Mesenchymal stem cell (in vitro differentiated cells and primary cell): ENCODE results near the gene CNOT8.
"Not testable (repeated sequence)": the region's sequence is repeated elsewhere in the genome, so short reads cannot be mapped to it uniquely, and the experiment has no call there.

Experiments
- DNase-seq: peaks from one replicate; pipeline ENCODE4 v3.0.0-alpha.2; 2013
- H2AFZ ChIP-seq: one replicate; pipeline ENCODE4 v1.6.1; 2013; ENCODE audit warnings: low read depth, mild to moderate bottlenecking, control low read depth, inconsistent platforms, low read length, moderate library complexity
- H2AK5ac ChIP-seq: 2 replicates; pipeline ENCODE4 v1.6.1; 2013; ENCODE audit warnings: low read length, moderate library complexity, mild to moderate bottlenecking, inconsistent platforms; ENCODE audit not compliant: severe bottlenecking
- H2BK120ac ChIP-seq: one replicate; pipeline ENCODE4 v1.6.1; 2013; ENCODE audit warnings: low read depth, mild to moderate bottlenecking, inconsistent platforms, low read length, moderate library complexity
- H2BK12ac ChIP-seq, 2 experiments: one replicate each; pipeline ENCODE4 v1.6.1; 2013; ENCODE audit warnings: inconsistent platforms in 2 of 2, low read length in 2 of 2, mild to moderate bottlenecking in 2 of 2, moderate library complexity in 2 of 2, control low read depth in 1 of 2
- H2BK15ac ChIP-seq: one replicate; pipeline ENCODE4 v1.6.1; 2013; ENCODE audit warnings: mild to moderate bottlenecking, low read depth, inconsistent platforms; ENCODE audit not compliant: poor library complexity, severe bottlenecking
- H2BK5ac ChIP-seq: 2 replicates; pipeline ENCODE4 v1.6.1; 2013; ENCODE audit warnings: low read depth, mild to moderate bottlenecking, low read length, control low read depth, inconsistent platforms; ENCODE audit not compliant: poor library complexity, severe bottlenecking
- H3K14ac ChIP-seq, 2 experiments: one replicate each; pipeline ENCODE4 v1.6.1; 2013; ENCODE audit warnings: inconsistent platforms in 2 of 2, low read length in 2 of 2, control low read depth in 1 of 2, mild to moderate bottlenecking in 1 of 2, moderate library complexity in 1 of 2
- H3K18ac ChIP-seq, 2 experiments: one replicate each; pipeline ENCODE4 v1.6.1; 2013; ENCODE audit warnings: inconsistent platforms in 2 of 2, low read length in 2 of 2, control low read depth in 1 of 2, low read depth in 1 of 2, mild to moderate bottlenecking in 1 of 2
- H3K23ac ChIP-seq, 2 experiments: one replicate each; pipeline ENCODE4 v1.6.1; 2013; ENCODE audit warnings: inconsistent platforms in 2 of 2, low read length in 2 of 2, mild to moderate bottlenecking in 2 of 2, moderate library complexity in 2 of 2, control low read depth in 1 of 2
- H3K27ac ChIP-seq: 2 replicates; pipeline ENCODE4 v1.5.1; 2013; ENCODE audit warnings: mild to moderate bottlenecking, moderate library complexity, low read length, control low read depth, inconsistent platforms; ENCODE audit not compliant: poor library complexity, severe bottlenecking
- H3K27me3 ChIP-seq, 2 experiments: 2 replicates each; pipeline versions ENCODE4 v1.6.1 to v1.7.0; 2013; ENCODE audit warnings: low read length in 2 of 2, mild to moderate bottlenecking in 2 of 2, moderate library complexity in 2 of 2, control low read depth in 1 of 2, inconsistent platforms in 1 of 2; ENCODE audit not compliant: control insufficient read depth in 1 of 2, insufficient read depth in 1 of 2
- H3K36me3 ChIP-seq, 2 experiments: 2 replicates each; pipeline versions ENCODE4 v1.6.1 to v1.7.0; 2013; ENCODE audit warnings: low read length in 2 of 2, control low read depth in 1 of 2, inconsistent platforms in 1 of 2, low read depth in 1 of 2, mild to moderate bottlenecking in 1 of 2; ENCODE audit not compliant: insufficient read depth in 2 of 2, control insufficient read depth in 1 of 2
- H3K4ac ChIP-seq, 2 experiments: one replicate each; pipeline ENCODE4 v1.6.1; 2013; ENCODE audit warnings: inconsistent platforms in 2 of 2, low read length in 2 of 2, mild to moderate bottlenecking in 2 of 2, moderate library complexity in 2 of 2, control low read depth in 1 of 2, low read depth in 1 of 2
- H3K4me1 ChIP-seq: 2 replicates; pipeline ENCODE4 v1.6.1; 2013; ENCODE audit warnings: low read depth, low read length, control low read depth; ENCODE audit not compliant: control insufficient read depth, insufficient read depth
- H3K4me2 ChIP-seq: 2 replicates; pipeline ENCODE4 v1.6.1; 2013; ENCODE audit warnings: low read length, mild to moderate bottlenecking, inconsistent platforms; ENCODE audit not compliant: poor library complexity, severe bottlenecking
- H3K4me3 ChIP-seq, 2 experiments: 2 replicates each; pipeline versions ENCODE4 v1.5.1 to v1.7.0; 2013; ENCODE audit warnings: low read length in 2 of 2, mild to moderate bottlenecking in 2 of 2, control low read depth in 1 of 2, low read depth in 1 of 2; ENCODE audit not compliant: insufficient read depth in 1 of 2
- H3K79me1 ChIP-seq: replicated peaks from 2 replicates; pipeline ENCODE4 v1.6.1; 2013; ENCODE audit warnings: mild to moderate bottlenecking, control low read depth, low read length, inconsistent platforms; ENCODE audit not compliant: poor library complexity, severe bottlenecking
- H3K9ac ChIP-seq: 2 replicates; pipeline ENCODE4 v1.7.0; 2013; ENCODE audit warnings: mild to moderate bottlenecking, low read length, moderate library complexity
- H3K9me3 ChIP-seq: 2 replicates; pipeline ENCODE4 v1.7.0; 2013; ENCODE audit warnings: mild to moderate bottlenecking, low read length; ENCODE audit not compliant: control insufficient read depth
- H4K8ac ChIP-seq: one replicate; pipeline ENCODE4 v1.6.1; 2013; ENCODE audit warnings: inconsistent platforms, mild to moderate bottlenecking, low read length, moderate library complexity
- H4K91ac ChIP-seq: one replicate; pipeline ENCODE4 v1.6.1; 2013; ENCODE audit warnings: mild to moderate bottlenecking, low read length, inconsistent platforms
- WGBS: methylation state at CpG from one replicate; pipeline ENCODE4 v1.1.7; 2013; ENCODE audit warnings: mixed read lengths; 5-methylcytosine and 5-hydroxymethylcytosine counted together

The CNOT8 gene

DNA sequence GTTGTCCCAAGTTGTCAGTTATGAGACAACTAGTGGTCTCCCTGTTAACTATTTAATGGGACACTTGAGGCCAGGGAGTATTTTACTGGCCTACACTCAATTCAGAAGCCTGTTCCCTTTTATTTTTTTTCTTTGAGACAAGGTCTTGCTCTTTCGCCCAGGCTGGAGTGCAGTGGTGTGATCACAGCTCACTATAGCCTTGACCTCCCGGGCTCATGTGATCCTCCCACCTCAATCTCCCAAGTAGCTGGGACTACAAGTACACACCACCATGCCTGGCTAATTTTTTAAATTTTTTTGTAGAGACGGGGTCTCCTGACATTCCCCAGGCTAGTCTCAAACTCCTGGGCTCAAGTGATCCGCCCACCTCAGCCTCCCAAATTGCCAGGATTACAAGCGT is 35.5 kb upstream of the CNOT8 start:
- DNase-seq, H3K27me3 ChIP-seq, H3K14ac ChIP-seq, H3K9ac ChIP-seq, H2AFZ ChIP-seq, H3K9me3 ChIP-seq, H3K18ac ChIP-seq, H2BK15ac ChIP-seq, H2BK12ac ChIP-seq, H3K4me3 ChIP-seq, H3K4ac ChIP-seq, H2BK120ac ChIP-seq, H4K8ac ChIP-seq, H3K4me1 ChIP-seq, H3K27ac ChIP-seq, H2AK5ac ChIP-seq, H4K91ac ChIP-seq, H2BK5ac ChIP-seq, H3K23ac ChIP-seq, H3K4me2 ChIP-seq: not testable (repeated sequence)
- WGBS = over 99% methylated on average over 5 of the region's 5 CpGs
- H3K79me1 ChIP-seq = peaks cover 30% of the 10 kb centered on the region
- H3K36me3 ChIP-seq = peaks cover 49 to 79% of the 10 kb centered on the region in 2 experiments

DNA sequence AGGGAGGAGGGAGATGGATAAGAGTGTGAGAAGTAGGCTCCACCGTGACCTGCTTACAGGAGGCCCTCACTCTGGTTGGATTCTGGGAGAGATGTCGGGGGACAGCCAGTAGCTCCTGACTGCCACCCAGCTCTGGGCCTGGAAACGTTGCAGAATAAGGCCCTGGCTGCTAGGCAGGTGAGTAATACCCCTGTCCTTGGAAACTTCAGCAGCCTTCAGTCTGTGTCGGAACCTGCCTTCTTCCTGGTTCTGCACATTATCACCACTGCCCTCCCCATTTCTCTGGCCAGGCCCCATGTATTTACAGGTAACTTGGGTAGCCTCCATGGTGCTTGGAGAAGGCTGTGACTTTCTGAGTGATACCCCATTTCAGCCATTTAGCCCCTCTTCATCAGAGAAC is 34.8 kb upstream of the CNOT8 start:
- no peak overlapping the region for H3K9ac ChIP-seq
- H2AFZ ChIP-seq = no peak overlapping the region
- no peak overlapping the region for H2AK5ac ChIP-seq
- peaks cover 1% of the 10 kb centered on the region for H3K4me1 ChIP-seq
- no peak overlapping the region for H3K18ac ChIP-seq
- 98% methylated on average over 4 of the region's 4 CpGs for whole genome bisulfite sequencing
- H2BK120ac ChIP-seq = no peak overlapping the region
- H4K91ac ChIP-seq = no peak overlapping the region
- H3K9me3 ChIP-seq = no peaks in the 10 kb centered on the region
- no peak overlapping the region for H2BK5ac ChIP-seq
- no peak overlapping the region for H3K4me2 ChIP-seq
- H4K8ac ChIP-seq = no peak overlapping the region
- H3K4me3 ChIP-seq = no peak overlapping the region
- H3K4ac ChIP-seq = no peak overlapping the region
- H3K27me3 ChIP-seq = no peaks in the 10 kb centered on the region
- H3K36me3 ChIP-seq = peaks cover 47 to 77% of the 10 kb centered on the region in 2 experiments
- no peak overlapping the region for H2BK12ac ChIP-seq
- DNase-seq = no peak
- peaks cover 28% of the 10 kb centered on the region for H3K79me1 ChIP-seq
- no peak overlapping the region for H3K14ac ChIP-seq
- H2BK15ac ChIP-seq = no peak overlapping the region
- no peak overlapping the region for H3K27ac ChIP-seq
- no peak overlapping the region for H3K23ac ChIP-seq

DNA sequence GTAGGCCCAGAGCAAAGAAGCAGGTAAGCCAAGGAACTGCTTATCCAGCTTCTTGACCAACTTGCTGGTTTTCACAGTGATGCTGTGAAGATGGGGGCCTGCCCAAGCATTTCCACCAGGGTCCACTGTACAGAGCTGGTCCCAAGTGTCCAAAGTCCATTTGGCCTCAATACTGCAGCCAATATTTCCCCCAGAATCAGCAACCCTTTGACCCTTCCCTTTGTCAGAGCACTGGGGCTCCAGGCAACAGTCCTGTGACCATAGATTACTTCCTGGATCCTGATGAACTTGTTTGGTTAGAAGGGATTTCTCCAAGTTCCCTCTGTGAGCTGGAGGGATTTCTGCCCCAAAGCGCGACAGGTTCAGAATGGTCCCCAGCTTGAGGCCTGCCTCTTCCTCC is 34.4 kb upstream of the CNOT8 start:
- no peaks in the 10 kb centered on the region for H3K27me3 ChIP-seq
- H3K9ac ChIP-seq = no peak overlapping the region
- no peak overlapping the region for H4K91ac ChIP-seq
- no peak for DNase-seq
- no peak overlapping the region for H3K14ac ChIP-seq
- no peak overlapping the region for H3K4ac ChIP-seq
- no peaks in the 10 kb centered on the region for H3K9me3 ChIP-seq
- no peak overlapping the region for H3K18ac ChIP-seq
- peaks cover 1% of the 10 kb centered on the region for H3K4me1 ChIP-seq
- WGBS = 100% methylated on average over 2 of the region's 2 CpGs
- no peak overlapping the region for H3K4me3 ChIP-seq
- peaks cover 25% of the 10 kb centered on the region for H3K79me1 ChIP-seq
- H2BK120ac ChIP-seq = no peak overlapping the region
- H4K8ac ChIP-seq = no peak overlapping the region
- peaks cover 45 to 74% of the 10 kb centered on the region in 2 experiments for H3K36me3 ChIP-seq
- H2AK5ac ChIP-seq = no peak overlapping the region
- H2BK12ac ChIP-seq = no peak overlapping the region
- H2BK15ac ChIP-seq = no peak overlapping the region
- H2BK5ac ChIP-seq = no peak overlapping the region
- H2AFZ ChIP-seq = no peak overlapping the region
- no peak overlapping the region for H3K4me2 ChIP-seq
- H3K23ac ChIP-seq = no peak overlapping the region
- H3K27ac ChIP-seq = no peak overlapping the region

DNA sequence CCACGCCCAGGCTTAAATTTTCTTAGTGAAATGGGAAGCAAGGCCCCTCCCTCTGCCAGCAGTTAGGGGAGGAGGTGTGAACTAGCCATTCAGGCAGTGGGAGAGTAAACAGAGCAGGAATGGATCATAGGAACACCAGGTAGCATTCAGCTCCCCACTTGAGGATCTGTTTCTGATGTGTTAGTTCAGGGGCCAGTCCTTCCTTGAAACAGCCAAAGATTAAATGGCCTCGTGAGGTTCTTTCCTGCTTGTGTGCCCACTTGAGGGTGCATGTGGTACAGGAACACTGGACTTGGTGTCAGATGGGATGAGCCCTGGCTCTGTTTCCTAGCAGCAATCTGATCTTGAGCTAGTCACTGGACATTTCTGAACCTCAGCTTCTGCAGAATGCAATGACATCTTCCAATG is 29.2 kb upstream of the CNOT8 start:
- no peak for DNase-seq
- H3K4me3 ChIP-seq = no peak overlapping the region
- no peak overlapping the region for H2AFZ ChIP-seq
- no peak overlapping the region for H2AK5ac ChIP-seq
- H4K91ac ChIP-seq = no peak overlapping the region
- no peak overlapping the region for H2BK12ac ChIP-seq
- no peak overlapping the region for H3K14ac ChIP-seq
- WGBS = 86% methylated on average over 2 of the region's 2 CpGs
- H3K9ac ChIP-seq = no peak overlapping the region
- no peak overlapping the region for H2BK15ac ChIP-seq
- H3K9me3 ChIP-seq = no peaks in the 10 kb centered on the region
- H3K4ac ChIP-seq = no peak overlapping the region
- no peak overlapping the region for H3K18ac ChIP-seq
- H2BK120ac ChIP-seq = no peak overlapping the region
- H3K4me2 ChIP-seq = no peak overlapping the region
- no peak overlapping the region for H2BK5ac ChIP-seq
- H3K4me1 ChIP-seq = peaks cover 3% of the 10 kb centered on the region
- H3K79me1 ChIP-seq = peaks cover 2% of the 10 kb centered on the region
- H3K23ac ChIP-seq = no peak overlapping the region
- H3K27me3 ChIP-seq = no peaks in the 10 kb centered on the region
- H4K8ac ChIP-seq = no peak overlapping the region
- peaks cover 25 to 58% of the 10 kb centered on the region in 2 experiments for H3K36me3 ChIP-seq
- H3K27ac ChIP-seq = no peak overlapping the region
